Upper lobe of left lung (tissue), 6 donors: ENCODE measurements around the gene WASF2. TPM values are rescaled to one million over a fixed set of nuclear protein-coding genes. Genes with fewer than 3 reads are reported as not detected.
"Not testable (repeated sequence)": the region's sequence is repeated elsewhere in the genome, so short reads cannot be mapped to it uniquely, and the experiment has no call there.

Experiments used
- ATAC-seq, 2 donors: fragments of 200-7000 bp; cut with Tn5 transposase; one replicate each; pipeline ENCODE4 v1.9.1; 2022; ENCODE audit warnings: mild to moderate bottlenecking in 2 of 2, moderate library complexity in 2 of 2; ENCODE audit not compliant: low FRiP score in 2 of 2
- DNase-seq, 2 donors: peaks; one replicate each; pipeline ENCODE4 v3.0.0-alpha.2; 2019 to 2020
- H3K27ac ChIP-seq, 4 donors: fragments of 200-600 bp; sonication (generic); one replicate each; pipeline ENCODE4 v1.5.1; 2016 to 2019
- H3K27me3 ChIP-seq, 4 donors: fragments of 200-600 bp; sonication (generic); one replicate each; pipeline ENCODE4 v1.5.1; 2017 to 2019
- H3K36me3 ChIP-seq, 4 donors: fragments of 200-600 bp; sonication (generic); one replicate each; pipeline ENCODE4 v1.5.1; 2016 to 2019
- H3K4me1 ChIP-seq, 4 donors: fragments of 200-600 bp; sonication (generic); one replicate each; pipeline ENCODE4 v1.5.1; 2018 to 2019
- H3K4me3 ChIP-seq, 4 donors: fragments of 200-600 bp; sonication (generic); one replicate each; pipeline ENCODE4 v1.5.1; 2017 to 2019; ENCODE audit warnings: mild to moderate bottlenecking in 2 of 4, moderate library complexity in 1 of 4
- H3K9me3 ChIP-seq, 4 donors: fragments of 200-600 bp; sonication (generic); one replicate each; pipeline ENCODE4 v1.5.1; 2018 to 2019
- CTCF ChIP-seq, 6 experiments: fragments of 450-650 bp in 4 of 6; fragments of 200-600 bp in 2 of 6; sonication (generic) in 2 of 6; IDR thresholded peaks; one replicate each; pipeline ENCODE4 v1.5.1; 2016 to 2019; ENCODE audit warnings: antibody characterized with exemption in 6 of 6
- EP300 ChIP-seq, 4 donors: sonication (generic); formaldehyde crosslinking; IDR thresholded peaks; one replicate each; pipeline ENCODE4 v1.5.1; 2017; ENCODE audit warnings: antibody characterized with exemption in 4 of 4, control low read depth in 2 of 4
- POLR2A ChIP-seq, 4 donors: fragments of 450-650 bp; IDR thresholded peaks; one replicate each; pipeline ENCODE4 v1.5.1; 2016 to 2017; ENCODE audit warnings: antibody characterized with exemption in 4 of 4, mild to moderate bottlenecking in 2 of 4
- POLR2AphosphoS5 ChIP-seq, 2 donors: sonication (generic); formaldehyde crosslinking; IDR thresholded peaks; one replicate each; pipeline ENCODE4 v1.5.1; 2017; ENCODE audit warnings: antibody characterized with exemption in 2 of 2
- WGBS, 2 donors: methylation state at CpG; one replicate each; pipeline ENCODE4 v1.1.5; 2017 to 2018; 5-methylcytosine and 5-hydroxymethylcytosine counted together
- total RNA-seq, 6 donors: library from RNA; depleted of rRNA in 4 of 6; stranded (reverse); fragments of >200 nt in 4 of 6; gene quantifications; one replicate each; pipeline versions ENCODE4 v1.1.0 to v1.2.1, GENCODE V29; 2016 to 2021
- donor health status: DM: no; HTN: no; CAD: no; lungs with moderate emphysema.
- donor health status: DM: no; HTN: yes; CAD: no; lungs with severe emphysema.

WASF2 gene
- total RNA-seq, 6 donors from 2014 or later, result 53.4 to 158 (median 62.2) TPM

GRCh38 chr1:27464926-27465647 lies 24.9 kb downstream of the WASF2 start:
- ATAC-seq (no peak), DNase-seq (no peak)
- H3K4me3 ChIP-seq, result no peak overlapping the region
- no peaks in the 10 kb centered on the region for H3K9me3 ChIP-seq
- H3K36me3 ChIP-seq, result peaks cover 0 to 4% (median 0%) of the 10 kb centered on the region in 4 donors
- WGBS, 2 donors, result 88 to 90% methylated on average over 4 of the region's 4 CpGs
- no peak for TF ChIP-seq CTCF (IDR thresholded peaks at IDR 0.05)
- TF ChIP-seq EP300 (IDR thresholded peaks at IDR 0.05), result no peak
- H3K4me1 ChIP-seq, result peaks cover 24 to 66% (median 34%) of the 10 kb centered on the region in 4 donors
- peak overlapping the region in 1 of 4 donors; percentile 46 for H3K27ac ChIP-seq
- H3K27me3 ChIP-seq, result no peaks in the 10 kb centered on the region

DNA sequence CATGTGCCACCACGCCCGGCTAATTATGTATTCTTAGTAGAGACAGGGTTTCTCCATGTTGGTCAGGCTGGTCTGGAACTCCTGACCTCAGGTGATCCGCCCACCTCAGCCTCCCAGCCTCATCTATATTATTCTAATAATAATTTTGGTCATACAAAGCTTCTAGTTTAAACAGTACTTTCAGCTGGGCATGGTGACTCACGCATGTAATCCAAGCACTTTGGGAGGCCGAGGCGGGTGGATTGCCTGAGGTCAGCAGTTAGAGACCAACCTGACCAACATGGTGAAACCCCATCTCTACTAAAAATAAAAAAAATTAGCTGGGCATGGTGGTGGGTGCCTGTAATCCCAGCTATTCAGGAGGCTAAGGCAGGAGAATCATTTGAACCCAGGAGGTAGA lies 26.1 kb downstream of the WASF2 start:
- not testable (repeated sequence) for H3K27me3 ChIP-seq, H3K4me3 ChIP-seq, H3K36me3 ChIP-seq, H3K27ac ChIP-seq, DNase-seq, H3K9me3 ChIP-seq, ATAC-seq
- peaks cover 23 to 57% (median 40%) of the 10 kb centered on the region in 4 donors for H3K4me1 ChIP-seq
- WGBS, 2 donors, result 74 to 80% methylated on average over 6 of the region's 6 CpGs

DNA sequence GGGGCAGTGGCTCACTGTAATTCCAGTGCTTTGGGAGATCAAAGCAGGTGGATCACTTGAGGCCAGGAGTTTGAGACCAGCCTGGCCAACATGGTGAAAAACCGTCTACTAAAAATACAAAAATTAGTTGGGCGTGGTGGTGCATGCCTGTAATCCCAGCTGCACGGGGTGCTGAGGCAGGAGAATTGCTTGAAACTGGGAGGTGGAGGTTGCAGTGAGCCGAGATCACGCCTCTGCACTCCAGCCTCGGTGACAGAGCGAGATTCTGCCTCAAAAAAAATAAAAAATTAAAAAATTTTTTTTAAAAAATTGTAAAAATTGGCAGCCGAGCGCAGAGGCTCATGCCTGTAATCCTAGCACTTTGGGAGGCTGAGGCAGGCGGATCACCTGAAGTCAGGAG lies 31.4 kb downstream of the WASF2 start:
- H3K27me3 ChIP-seq, DNase-seq, H3K36me3 ChIP-seq, H3K9me3 ChIP-seq, H3K27ac ChIP-seq, H3K4me3 ChIP-seq, ATAC-seq: not testable (repeated sequence)
- H3K4me1 ChIP-seq, result peaks cover 22 to 36% (median 27%) of the 10 kb centered on the region in 4 donors
- 92 to 94% methylated on average over 10 of the region's 10 CpGs for WGBS, 2 donors

- peak overlapping the region in 3 of 4 donors; percentile 15 to 69 (median 37) for H3K27ac ChIP-seq
Measured at GRCh38 chr1:27455139-27455811, 34.7 kb downstream of the WASF2 start.

DNA sequence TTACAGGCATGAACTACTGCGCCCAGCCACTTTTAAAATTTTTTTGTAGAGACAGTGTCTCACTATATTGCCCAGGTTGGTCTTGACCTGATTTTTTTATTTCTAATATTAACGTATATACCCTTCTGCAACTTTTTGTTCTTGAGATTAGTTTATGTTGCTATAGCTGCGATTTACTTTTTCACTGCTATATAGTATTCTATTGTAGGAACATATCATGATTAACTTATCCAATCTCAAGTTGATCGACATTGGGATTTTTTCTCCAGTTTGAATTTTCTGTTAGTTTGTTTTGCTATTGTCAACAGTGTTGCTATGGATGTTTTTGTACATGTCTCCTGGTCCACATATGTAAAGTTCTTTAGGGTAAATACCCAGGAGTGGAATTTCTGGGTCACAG lies 35.4 kb downstream of the WASF2 start:
- Histone ChIP-seq H3K4me3 (no peak overlapping the region), H3K9me3 (no peaks in the 10 kb centered on the region), H3K27ac (peak overlapping the region in 2 of 4 donors; percentile 37 to 69), H3K4me1 (peaks cover 20 to 34% (median 29%) of the 10 kb centered on the region in 4 donors), H3K36me3 (peaks cover 0 to 4% (median 0%) of the 10 kb centered on the region in 4 donors), H3K27me3 (no peaks in the 10 kb centered on the region)
- WGBS, 2 donors, result 99% methylated on average over 4 of the region's 4 CpGs
- no peak for DNase-seq
- ATAC-seq, result no peak
- TF ChIP-seq POLR2A (IDR thresholded peaks at IDR 0.05), result no peak
- no peak for TF ChIP-seq EP300 (IDR thresholded peaks at IDR 0.05)
- TF ChIP-seq POLR2AphosphoS5 (IDR thresholded peaks at IDR 0.05), result no peak
- TF ChIP-seq CTCF (IDR thresholded peaks at IDR 0.05), result no peak

More at GRCh38 chr1:27455139-27455811, 34.7 kb downstream of the WASF2 start:
- peak in 1 of 2 donors; percentile 36 for ATAC-seq
- no peaks in the 10 kb centered on the region for H3K9me3 ChIP-seq
- H3K4me1 ChIP-seq, result peaks cover 25 to 39% (median 33%) of the 10 kb centered on the region in 4 donors
- H3K27me3 ChIP-seq, result no peaks in the 10 kb centered on the region
- 33 to 38% methylated on average over 5 of the region's 5 CpGs for WGBS, 2 donors
- no peaks in the 10 kb centered on the region for H3K36me3 ChIP-seq
- TF ChIP-seq CTCF (IDR thresholded peaks at IDR 0.05) (no peak), POLR2A (IDR thresholded peaks at IDR 0.05) (no peak), EP300 (IDR thresholded peaks at IDR 0.05) (no peak), POLR2AphosphoS5 (IDR thresholded peaks at IDR 0.05) (no peak)
- H3K4me3 ChIP-seq, result no peak overlapping the region
- DNase-seq, result peak in 1 of 2 donors; percentile 33
